Astrocyte of the cerebellum (primary cell): ENCODE data around the gene OVCH2.
"Not testable (repeated sequence)": the region's sequence is repeated elsewhere in the genome, so short reads cannot be mapped to it uniquely, and the experiment has no call there.

Experiments
- DNase-seq: peaks from one replicate; pipeline ENCODE4 v3.0.0-alpha.2; 2011; ENCODE audit warnings: low read depth
- H3K4me3 ChIP-seq: 2 replicates; pipeline ENCODE4 v1.5.1; 2011; ENCODE audit warnings: mild to moderate bottlenecking, low read depth, low read length, moderate library complexity
- in situ Hi-C: cut with HindIII; loops from 2 replicates; pipeline ENCODE4 v1.10.0; 2017; ENCODE audit warnings: low sequenced_read_pairs
- TF ChIP-seq, protein P1 (sequence below): IDR thresholded peaks from 2 replicates; pipeline ENCODE4 v1.5.1; 2012; ENCODE audit warnings: low read length, low read depth, moderate library complexity, mild to moderate bottlenecking; ENCODE audit errors: missing control alignments

Gene OVCH2

DNA sequence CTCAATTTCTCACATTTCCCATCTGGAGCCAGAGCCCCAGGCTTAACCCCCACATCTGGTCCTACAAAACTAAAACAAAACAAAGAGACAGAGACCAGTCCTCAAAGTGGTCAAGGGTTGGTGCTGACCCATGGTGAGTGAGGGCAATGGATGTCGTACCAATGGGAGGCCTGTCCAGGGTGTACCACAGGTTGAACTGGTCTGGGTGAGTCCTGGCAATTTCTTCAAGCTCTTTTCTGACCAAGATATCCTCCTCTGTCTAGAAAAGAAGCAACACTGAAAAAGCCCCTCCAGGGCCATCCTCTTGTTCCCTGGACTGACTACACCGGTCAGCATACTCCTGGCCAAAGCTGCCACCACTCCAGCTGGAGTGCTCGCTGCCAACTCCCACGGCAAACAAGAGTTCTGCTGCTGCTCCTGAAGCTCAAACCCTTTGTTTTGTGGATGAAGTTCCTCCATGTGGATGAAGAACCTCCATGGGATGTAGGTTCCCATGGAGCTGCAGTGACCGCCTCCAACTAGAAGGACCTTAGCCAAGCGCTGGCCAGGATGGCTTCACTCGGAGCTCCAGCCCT is 39.9 kb downstream of the OVCH2 start:
- no peak for DNase-seq
- in situ Hi-C loops, result loop anchor here (25.0 kb wide), 1 partner anchor 104 kb away; no protein-coding TSS in a partner anchor
- TF ChIP-seq, protein P1, sequence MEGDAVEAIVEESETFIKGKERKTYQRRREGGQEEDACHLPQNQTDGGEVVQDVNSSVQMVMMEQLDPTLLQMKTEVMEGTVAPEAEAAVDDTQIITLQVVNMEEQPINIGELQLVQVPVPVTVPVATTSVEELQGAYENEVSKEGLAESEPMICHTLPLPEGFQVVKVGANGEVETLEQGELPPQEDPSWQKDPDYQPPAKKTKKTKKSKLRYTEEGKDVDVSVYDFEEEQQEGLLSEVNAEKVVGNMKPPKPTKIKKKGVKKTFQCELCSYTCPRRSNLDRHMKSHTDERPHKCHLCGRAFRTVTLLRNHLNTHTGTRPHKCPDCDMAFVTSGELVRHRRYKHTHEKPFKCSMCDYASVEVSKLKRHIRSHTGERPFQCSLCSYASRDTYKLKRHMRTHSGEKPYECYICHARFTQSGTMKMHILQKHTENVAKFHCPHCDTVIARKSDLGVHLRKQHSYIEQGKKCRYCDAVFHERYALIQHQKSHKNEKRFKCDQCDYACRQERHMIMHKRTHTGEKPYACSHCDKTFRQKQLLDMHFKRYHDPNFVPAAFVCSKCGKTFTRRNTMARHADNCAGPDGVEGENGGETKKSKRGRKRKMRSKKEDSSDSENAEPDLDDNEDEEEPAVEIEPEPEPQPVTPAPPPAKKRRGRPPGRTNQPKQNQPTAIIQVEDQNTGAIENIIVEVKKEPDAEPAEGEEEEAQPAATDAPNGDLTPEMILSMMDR, result no peak
- H3K4me3 ChIP-seq, result no peak overlapping the region

DNA sequence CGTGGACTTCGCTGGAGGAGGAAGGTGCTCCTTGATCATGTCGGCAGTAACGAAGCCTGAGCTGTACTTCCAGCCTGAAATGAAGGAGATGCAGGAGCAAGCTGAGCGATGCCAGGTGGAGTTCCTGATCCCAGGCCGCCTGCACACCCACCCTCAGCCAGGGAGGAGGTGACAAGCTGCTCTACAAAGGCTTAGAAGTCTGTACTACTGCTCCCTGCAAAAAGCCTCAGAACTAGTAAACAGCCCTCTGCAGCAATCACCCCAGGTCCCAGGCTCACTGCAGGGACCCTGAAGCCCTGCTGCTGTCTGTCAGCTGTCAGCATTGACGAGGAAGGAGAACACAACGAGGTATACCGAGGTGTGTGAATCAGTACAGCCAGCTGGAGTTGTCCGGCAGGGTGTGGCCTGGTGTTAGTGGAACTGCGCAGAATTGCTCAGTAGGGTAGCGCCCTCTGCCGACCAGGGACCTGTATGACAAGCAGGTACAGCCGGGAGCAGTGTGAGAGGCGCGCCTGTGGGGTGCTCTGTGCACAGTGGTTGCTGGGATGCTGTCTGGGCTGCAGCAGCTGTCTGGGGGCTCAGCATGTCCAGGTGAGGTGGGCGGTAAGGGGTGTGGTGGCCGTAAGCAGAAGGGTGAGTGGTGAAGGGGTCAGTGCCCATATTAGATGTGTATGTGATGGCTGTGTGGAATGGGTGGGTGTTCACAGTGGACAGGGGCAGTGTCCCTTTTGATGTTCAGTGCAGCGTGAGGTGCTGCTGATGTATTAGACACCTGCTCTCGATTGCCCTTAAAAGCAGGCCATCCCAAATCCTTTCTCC is 40.6 kb downstream of the OVCH2 start:
- no peak overlapping the region for H3K4me3 ChIP-seq
- DNase-seq, result no peak
- in situ Hi-C loops, result loop anchor here (25.0 kb wide), 1 partner anchor 103 kb away; no protein-coding TSS in a partner anchor
- TF ChIP-seq, protein P1, result peak; percentile 67

DNA sequence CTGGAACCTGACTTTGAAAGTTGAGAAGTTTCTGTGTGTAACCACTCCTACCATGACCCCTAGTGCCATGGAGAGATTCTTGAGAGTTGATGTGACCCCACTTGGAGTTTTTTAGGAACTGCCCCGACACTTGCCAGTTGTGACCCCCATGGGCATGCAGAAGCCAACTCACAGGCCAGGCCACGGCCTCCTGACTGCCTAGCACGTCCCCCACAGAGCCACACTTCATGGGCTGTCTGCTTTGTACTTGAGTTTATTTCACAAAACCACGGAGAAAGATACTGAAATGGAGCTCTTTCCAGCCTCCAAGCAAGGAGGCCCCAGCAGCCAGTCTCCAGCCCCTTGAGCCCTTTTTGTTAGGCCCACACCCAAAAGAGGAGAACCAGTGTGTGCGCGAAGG is 41.4 kb downstream of the OVCH2 start:
- TF ChIP-seq, protein P1, result no peak
- in situ Hi-C loops, result loop anchor here (25.0 kb wide), 1 partner anchor 103 kb away; no protein-coding TSS in a partner anchor
- DNase-seq, result no peak
- no peak overlapping the region for H3K4me3 ChIP-seq

DNA sequence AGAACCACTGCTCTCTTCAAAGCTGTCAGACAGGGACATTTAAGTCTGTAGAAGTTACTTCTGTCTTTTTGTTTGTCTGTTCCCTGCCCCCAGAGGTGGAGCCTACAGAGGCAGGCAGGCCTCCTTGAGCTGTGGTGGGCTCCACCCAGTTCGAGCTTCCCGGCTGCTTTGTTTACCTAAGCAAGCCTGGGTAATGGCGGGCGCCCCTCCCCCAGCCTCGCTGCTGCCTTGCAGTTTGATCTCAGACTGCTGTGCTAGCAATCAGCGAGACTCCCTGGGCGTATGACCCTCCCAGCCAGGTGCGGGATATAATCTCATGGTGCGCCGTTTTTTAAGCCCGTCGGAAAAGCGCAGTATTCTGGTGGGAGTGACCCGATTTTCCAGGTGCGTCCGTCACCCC is 42.7 kb downstream of the OVCH2 start:
- not testable (repeated sequence) for H3K4me3 ChIP-seq, DNase-seq
- in situ Hi-C loops, result loop anchor here (25.0 kb wide), 1 partner anchor 101 kb away; no protein-coding TSS in a partner anchor

DNA sequence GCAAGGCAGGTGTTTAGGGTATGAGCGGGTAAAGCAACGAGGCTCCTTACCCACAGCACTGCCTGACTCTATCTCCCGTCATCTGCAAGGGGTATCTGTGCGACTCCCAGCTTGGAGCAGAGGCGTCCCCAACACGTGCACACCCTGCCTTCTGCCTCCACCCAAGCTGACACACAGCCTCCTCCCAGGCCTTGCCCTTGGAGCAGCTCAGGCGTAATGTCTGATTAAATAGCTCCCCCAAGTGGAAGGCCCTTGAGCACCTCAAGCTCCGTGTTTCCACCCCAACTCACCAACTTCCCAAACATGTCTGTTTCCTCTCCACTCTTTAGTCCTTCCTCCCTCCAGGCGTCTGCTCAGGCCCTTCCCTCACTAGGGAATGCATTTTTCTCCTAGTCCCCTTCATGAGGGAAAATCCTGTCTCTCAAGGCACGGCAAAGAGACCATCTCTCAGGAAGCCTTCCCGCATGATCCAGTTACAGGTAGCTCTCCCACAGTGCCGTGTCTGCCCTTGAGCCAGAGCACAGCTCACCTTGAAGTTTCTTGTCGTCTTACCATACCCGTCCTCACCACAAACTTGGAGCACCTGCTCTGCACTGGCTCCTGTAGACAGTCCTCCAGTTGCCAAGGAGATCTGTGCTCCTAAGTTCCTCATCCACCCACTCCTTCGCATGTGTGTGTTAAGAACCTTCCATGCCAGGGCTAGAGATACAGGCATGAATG is 48.8 kb downstream of the OVCH2 start:
- no peak for DNase-seq
- in situ Hi-C loops, result loop anchor here (25.0 kb wide), 1 partner anchor 95 kb away; no protein-coding TSS in a partner anchor
- no peak overlapping the region for H3K4me3 ChIP-seq
- TF ChIP-seq, protein P1, result peak; percentile 34

DNA sequence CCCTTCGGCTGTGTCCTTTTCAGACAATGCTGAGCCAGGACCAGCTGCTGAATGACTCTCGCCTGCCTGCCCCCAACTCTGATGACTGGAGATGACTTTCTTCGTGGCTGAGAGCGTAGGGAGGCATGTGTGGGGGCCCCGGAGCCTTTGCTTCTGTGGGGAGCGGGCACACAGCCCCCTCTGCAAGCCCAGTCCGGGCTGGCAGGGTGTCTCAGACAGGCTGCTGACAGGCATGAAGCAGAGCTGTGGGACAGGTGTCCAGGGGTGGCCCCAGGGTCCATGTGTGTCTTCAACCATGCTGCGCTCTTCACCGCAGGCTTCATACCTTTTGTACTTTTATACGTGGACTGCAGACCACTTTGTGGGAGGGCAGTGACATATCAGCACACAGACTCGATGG is 49.6 kb downstream of the OVCH2 start:
- in situ Hi-C loops, result loop anchor here (25.0 kb wide), 1 partner anchor 94 kb away; no protein-coding TSS in a partner anchor
- no peak for DNase-seq
- no peak overlapping the region for H3K4me3 ChIP-seq
- TF ChIP-seq, protein P1, result no peak
